DMS79 treated with DMSO at 0.1 percent for 48 hours (cell line): Measurements from ENCODE around the gene TBCD.

Experiments
- DNase-seq: peaks from one replicate; lab custom pipeline; 2025; lab: John Stamatoyannopoulos, UW

The TBCD gene

GRCh38 chr17:82858376-82859126 lies 106.7 kb downstream of the TBCD start:
- DNase-seq: no peak

- DNase-seq: peak; percentile 12
These were observed 107.9 kb downstream of the TBCD start for GRCh38 chr17:82859431-82860403.

GRCh38 chr17:82860606-82861392 lies 108.9 kb downstream of the TBCD start:
- no peak for DNase-seq

- no peak for DNase-seq
These were observed 109.5 kb downstream of the TBCD start for GRCh38 chr17:82861393-82861775.

- no peak for DNase-seq
These were observed 110.3 kb downstream of the TBCD start for GRCh38 chr17:82862191-82862590.

GRCh38 chr17:82862737-82863382 lies 111.0 kb downstream of the TBCD start:
- no peak for DNase-seq

- no peak for DNase-seq
These were observed 111.6 kb downstream of the TBCD start for GRCh38 chr17:82863383-82863940.

- no peak for DNase-seq
These were observed 112.3 kb downstream of the TBCD start for GRCh38 chr17:82863941-82864712.

- DNase-seq: no peak
These were observed 112.9 kb downstream of the TBCD start for GRCh38 chr17:82864713-82865248.

- DNase-seq: no peak
These were observed 113.4 kb downstream of the TBCD start for GRCh38 chr17:82865274-82865673.

GRCh38 chr17:82865774-82866395 lies 114.0 kb downstream of the TBCD start:
- peak; percentile 47 for DNase-seq

- DNase-seq: no peak
These were observed 114.8 kb downstream of the TBCD start for GRCh38 chr17:82866590-82867191.

- DNase-seq: no peak
These were observed 116.0 kb downstream of the TBCD start for GRCh38 chr17:82867763-82868325.

GRCh38 chr17:82868715-82869131 lies 116.9 kb downstream of the TBCD start:
- DNase-seq: no peak

- DNase-seq: no peak
These were observed 117.7 kb downstream of the TBCD start for GRCh38 chr17:82869536-82869935.

GRCh38 chr17:82870091-82870491 lies 118.2 kb downstream of the TBCD start:
- DNase-seq: no peak

GRCh38 chr17:82870541-82870940 lies 118.7 kb downstream of the TBCD start:
- DNase-seq: no peak

GRCh38 chr17:82871056-82871775 lies 119.4 kb downstream of the TBCD start:
- DNase-seq: no peak
